GM21717 (cell line): ENCODE measurements around the gene ELK3.
"Not testable (repeated sequence)": the region's sequence is repeated elsewhere in the genome, so short reads cannot be mapped to it uniquely, and the experiment has no call there.

ENCODE experiments used
- ATAC-seq: cut with Tn5 transposase; IDR thresholded peaks from one replicate; pipeline ENCODE4 v1.9.1; 2021; ENCODE audit warnings: mild to moderate bottlenecking, moderate library complexity; ENCODE audit not compliant: unreplicated experiment

Gene ELK3

DNA sequence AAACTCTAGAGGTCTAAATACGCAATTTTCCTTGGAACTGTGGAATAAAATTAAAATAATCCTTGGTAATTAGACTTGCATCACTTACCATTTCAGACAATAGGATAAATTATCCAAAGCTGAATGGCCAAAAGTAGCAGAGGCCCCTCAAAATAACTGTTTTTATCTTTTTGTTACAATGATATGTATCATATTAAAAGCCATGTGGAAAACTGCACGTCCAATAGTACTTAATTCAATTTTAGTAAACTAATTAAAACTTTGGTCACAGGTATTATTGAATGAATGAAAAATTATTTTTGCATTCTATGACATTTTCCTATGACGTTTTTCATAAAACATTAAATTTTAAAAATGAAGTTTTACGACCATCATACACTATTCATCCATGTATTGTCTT is 107.6 kb downstream of the ELK3 start:
- no peak for ATAC-seq

DNA sequence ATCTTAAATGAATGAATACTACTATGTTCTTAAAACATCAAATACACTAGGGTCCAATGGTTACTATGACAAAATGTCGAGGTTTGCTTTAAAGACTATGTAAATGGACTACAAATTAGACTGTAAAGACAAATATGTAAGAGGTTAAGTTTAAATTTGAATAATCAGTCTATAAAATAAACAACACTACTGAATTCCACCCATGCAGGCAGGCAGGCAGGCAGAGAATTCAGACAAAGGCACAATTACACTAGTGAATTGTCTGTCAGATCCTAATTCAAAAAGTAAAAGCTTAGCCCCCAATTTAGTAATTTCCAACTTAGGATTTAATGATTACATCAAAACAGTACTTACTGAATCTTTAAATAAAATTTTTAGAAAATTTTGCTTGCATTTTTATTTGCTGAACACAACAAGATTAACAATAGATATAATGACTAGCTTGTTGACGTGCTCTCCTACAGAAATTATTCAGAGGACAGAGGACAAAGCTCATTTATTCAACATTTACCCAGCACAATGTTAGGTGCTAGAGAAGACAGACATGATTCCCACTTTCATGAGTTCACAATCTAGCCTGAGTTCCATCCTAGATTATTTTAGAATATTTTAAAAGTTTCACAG is 108.6 kb downstream of the ELK3 start:
- no peak for ATAC-seq

DNA sequence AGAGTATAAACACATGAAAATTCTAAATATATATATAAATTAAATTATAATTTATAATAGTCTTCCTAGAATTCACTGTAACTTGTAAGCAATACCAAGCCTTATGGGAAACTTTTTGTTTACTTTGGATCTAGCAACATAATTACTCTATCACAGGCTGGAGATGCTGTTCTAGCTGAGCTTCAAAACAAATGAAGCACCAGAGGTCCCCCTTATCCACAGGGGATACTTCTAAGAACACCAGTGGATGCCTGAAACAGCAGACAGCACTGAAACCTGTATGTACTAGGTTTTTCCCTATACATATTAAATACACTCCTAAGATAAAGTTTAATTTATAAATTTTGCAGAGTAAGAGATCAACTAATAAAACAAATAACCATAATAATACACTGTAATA is 109.5 kb downstream of the ELK3 start:
- ATAC-seq: no peak

DNA sequence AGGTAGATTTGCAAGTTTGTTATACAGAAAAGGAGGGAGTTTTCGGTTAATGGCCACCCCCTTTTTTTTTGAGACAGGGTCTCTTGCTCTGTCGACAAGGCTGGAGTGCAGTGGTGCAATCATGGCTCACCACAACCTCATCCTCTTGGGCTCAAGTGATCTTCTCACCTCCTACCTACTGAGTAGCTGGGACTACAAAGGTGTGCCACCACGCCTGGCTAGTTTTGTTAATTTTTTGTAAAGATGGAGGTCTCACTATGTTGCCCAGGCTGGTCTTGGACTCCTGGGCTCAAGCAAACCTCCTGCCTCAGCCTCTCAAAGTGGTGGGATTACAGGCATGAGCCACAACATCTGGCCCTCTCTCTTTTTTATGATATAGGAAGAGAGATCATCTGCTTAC is 111.5 kb downstream of the ELK3 start:
- ATAC-seq: no peak

DNA sequence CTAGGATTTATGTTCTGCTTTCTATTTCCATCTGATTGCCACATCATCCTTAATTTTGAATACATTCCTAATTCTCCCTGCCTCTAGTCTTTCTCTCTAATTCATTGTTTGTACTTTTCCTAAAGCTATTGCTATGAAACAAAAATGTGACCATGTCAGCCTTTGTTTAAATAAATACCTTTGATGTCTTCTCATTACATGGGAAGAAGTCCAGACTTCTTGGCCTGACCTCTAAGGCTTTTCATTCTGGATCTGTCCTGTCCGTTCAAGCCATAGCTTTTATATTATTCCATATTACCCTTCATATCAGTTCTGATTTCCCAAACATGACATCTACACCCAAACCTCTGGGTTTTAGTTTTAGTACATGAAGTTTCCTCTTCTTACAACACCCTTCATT is 114.7 kb downstream of the ELK3 start:
- ATAC-seq: no peak

DNA sequence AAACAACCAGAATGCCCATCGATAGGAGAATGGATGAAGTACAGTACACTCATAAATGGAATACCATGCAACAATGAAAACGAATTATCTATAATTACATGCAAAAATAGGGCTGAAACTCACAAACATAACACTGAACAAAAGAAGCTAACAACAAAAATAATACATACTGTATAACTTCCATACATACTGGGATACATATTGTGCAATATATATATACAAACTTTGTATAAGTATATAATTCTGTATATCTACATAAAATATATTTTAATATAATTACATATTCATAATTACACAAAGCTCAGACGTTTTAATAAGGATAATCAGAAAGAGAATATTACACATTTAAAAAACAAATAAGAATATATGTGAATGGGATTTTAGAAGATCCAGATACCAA is 115.9 kb downstream of the ELK3 start:
- no peak for ATAC-seq

DNA sequence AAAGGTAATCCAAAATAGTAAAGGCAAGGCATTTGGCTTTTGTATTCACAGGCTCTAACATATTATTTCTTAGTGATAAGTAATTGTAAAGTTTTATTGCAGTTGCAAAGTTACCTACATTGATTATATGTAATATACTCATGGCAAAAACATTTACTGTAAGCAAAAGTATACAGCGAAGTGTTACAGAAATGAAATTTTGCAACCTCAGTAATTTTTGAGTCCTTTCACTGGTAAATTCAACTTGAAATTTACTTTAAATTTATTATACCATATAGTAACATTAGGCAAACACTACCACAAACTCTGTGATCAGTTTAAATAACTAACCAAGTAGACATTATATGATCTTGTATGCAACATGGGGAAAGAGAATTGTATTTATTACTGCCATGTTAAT is 117.0 kb downstream of the ELK3 start:
- no peak for ATAC-seq

DNA sequence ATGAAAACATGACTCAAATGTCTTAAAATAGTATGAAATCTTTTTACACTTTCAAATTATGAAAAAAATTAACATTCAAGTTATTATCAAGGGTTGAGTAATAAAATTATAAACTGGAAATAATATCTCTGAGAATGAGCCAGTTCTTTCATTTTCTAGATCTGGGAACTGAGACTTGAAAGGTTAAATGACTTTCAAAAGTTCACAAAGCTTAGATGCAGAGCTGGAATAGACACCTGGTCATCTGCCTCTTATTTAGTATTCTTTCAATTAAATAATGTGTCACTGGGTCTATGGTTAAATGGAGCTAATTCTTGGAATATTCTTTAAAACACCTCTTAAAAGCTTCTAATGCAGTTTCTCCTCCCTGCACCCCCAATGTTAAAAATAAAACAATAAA is 119.4 kb downstream of the ELK3 start:
- ATAC-seq: no peak

DNA sequence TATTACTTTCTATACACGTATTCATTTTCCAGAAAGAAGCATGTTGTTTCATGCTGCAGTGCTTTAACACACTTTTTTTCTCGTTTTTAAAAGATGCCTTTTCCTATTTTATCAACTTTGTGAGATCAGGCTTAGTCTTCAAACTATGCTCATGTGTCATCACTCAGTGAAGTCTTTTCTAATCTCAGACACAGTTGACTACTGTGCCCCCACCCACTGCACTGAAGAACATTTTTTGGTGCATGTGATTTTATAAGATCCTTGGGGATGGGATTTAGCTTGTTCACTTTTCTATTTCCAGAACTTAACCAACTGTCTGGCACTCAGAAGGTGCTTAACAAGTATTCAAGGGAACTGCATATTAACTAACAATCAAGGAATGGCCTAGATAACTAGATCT is 120.5 kb downstream of the ELK3 start:
- no peak for ATAC-seq

DNA sequence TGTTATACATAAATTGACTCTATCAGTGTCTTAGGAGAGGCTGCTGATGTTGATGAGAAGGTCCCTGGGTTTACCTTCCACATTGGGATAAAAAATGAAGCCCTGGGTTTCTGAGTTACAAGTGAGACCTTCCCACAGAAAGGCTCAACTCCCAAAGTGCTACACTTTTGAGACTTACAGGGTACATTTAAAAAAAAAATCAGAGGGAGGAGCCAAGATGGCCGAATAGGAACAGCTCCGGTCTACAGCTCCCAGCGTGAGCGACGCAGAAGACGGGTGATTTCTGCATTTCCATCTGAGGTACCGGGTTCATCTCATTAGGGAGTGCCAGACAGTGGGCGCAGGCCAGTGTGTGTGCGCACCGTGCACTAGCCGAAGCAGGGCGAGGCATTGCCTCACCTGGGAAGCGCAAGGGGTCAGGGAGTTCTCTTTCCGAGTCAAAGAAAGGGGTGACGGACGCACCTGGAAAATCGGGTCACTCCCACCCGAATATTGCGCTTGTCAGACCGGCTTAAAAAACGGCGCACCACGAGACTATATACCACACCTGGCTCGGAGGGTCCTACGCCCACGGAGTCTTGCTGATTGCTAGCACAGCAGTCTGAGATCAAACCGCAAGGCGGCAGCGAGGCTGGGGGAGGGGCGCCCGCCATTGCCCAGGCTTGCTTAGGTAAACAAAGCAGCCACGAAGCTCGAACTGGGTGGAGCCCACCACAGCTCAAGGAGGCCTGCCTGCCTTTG is 121.7 kb downstream of the ELK3 start:
- ATAC-seq: not testable (repeated sequence)

DNA sequence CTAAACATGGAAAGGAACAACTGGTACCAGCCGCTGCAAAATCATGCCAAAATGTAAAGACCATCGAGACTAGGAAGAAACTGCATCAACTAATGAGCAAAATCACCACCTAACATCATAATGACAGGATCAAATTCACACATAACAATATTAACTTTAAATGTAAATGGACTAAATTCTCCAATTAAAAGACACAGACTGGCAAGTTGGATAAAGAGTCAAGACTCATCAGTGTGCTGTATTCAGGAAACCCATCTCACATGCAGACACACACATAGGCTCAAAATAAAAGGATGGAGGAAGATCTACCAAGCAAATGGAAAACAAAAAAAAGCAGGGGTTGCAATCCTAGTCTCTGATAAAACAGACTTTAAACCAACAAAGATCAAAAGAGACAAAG is 123.6 kb downstream of the ELK3 start:
- ATAC-seq: not testable (repeated sequence)
